Body of pancreas (tissue), 4 donors: ENCODE data around the gene PTP4A2. TPM values are rescaled to one million over a fixed set of nuclear protein-coding genes. Genes with fewer than 3 reads are reported as not detected.
"Not testable (repeated sequence)": the region's sequence is repeated elsewhere in the genome, so short reads cannot be mapped to it uniquely, and the experiment has no call there.

Experiments used
- ATAC-seq: fragments of 150-250 bp; one replicate; pipeline ENCODE4 v1.9.1; 2016
- DNase-seq, 4 donors: peaks; one replicate each; pipeline ENCODE4 v3.0.0-alpha.2; 2019
- H3K27ac ChIP-seq, 4 donors: fragments of 200-600 bp; sonication (generic); 1 replicate in 3 of 4; 2 replicates in 1 of 4; pipeline versions ENCODE4 v1.5.1 to v1.6.1; 2016 to 2019; ENCODE audit warnings: mild to moderate bottlenecking in 1 of 4, mixed read lengths in 1 of 4, moderate library complexity in 1 of 4
- H3K27me3 ChIP-seq, 2 donors: fragments of 200-600 bp; sonication (generic); one replicate each; pipeline ENCODE4 v1.6.0; 2016; ENCODE audit warnings: mild to moderate bottlenecking in 1 of 2
- H3K36me3 ChIP-seq, 2 donors: fragments of 200-600 bp; sonication (generic); replicated peaks in 1 of 2; 2 replicates each; pipeline ENCODE4 v1.5.1; 2016; ENCODE audit warnings: low read depth in 2 of 2; ENCODE audit not compliant: insufficient read depth in 1 of 2
- H3K4me1 ChIP-seq: fragments of 200-600 bp; sonication (generic); one replicate; pipeline ENCODE4 v1.6.0; 2016
- H3K4me3 ChIP-seq, 2 donors: fragments of 200-600 bp; sonication (generic); 1 replicate in 1 of 2; 2 replicates in 1 of 2; pipeline ENCODE4 v1.5.1; 2016 to 2019
- H3K9me3 ChIP-seq, 3 donors: fragments of 200-600 bp; sonication (generic); 1 replicate in 2 of 3; 2 replicates in 1 of 3; pipeline ENCODE4 v1.5.1; 2016
- CTCF ChIP-seq, 7 experiments: fragments of 450-650 bp in 4 of 7; fragments of 200-600 bp in 3 of 7; sonication (generic) in 3 of 7; IDR thresholded peaks; one replicate each; pipeline ENCODE4 v1.5.1; 2016 to 2019; ENCODE audit warnings: antibody characterized with exemption in 7 of 7
- POLR2A ChIP-seq, 3 donors: fragments of 450-650 bp; IDR thresholded peaks; one replicate each; pipeline ENCODE4 v1.6.1; 2016; ENCODE audit warnings: antibody characterized with exemption in 3 of 3, mild to moderate bottlenecking in 2 of 3
- WGBS, 2 donors: methylation state at CpG; one replicate each; pipeline ENCODE4 v1.1.5; 2017; 5-methylcytosine and 5-hydroxymethylcytosine counted together
- intact Hi-C: fragments of 100-400 bp; cut with DNase I; formaldehyde crosslinking; loops from one replicate; pipeline ENCODE4 v1.15.1; 2023
- total RNA-seq, 2 donors: library from RNA; depleted of rRNA; stranded (reverse); fragments of >200 nt; gene quantifications; one replicate each; pipeline ENCODE4 v1.1.0, GENCODE V29; 2016

PTP4A2 gene
- total RNA-seq, 2 donors from 2014 or later = 79.6 to 103 TPM

DNA sequence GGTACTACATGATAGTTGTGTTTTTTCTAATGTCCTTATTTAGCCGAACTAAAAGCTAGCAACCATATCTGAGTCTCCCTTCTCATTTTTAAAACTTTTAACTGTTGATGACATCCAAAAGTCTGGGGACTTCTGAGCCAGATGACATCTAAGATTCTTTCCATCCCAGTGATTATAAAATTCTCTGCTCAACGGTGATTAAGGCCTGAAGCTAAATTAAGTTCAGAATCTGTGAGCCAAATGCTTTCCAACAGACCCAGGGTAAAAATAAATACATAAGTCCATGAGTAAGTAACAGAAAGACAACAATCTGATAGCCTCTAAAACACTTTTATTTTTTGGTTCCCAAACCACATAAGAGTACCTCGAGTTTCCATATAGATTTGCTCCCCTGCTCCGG, 13.1 kb upstream of the PTP4A2 start:
- Histone ChIP-seq H3K36me3 (no peaks in the 10 kb centered on the region), H3K27me3 (no peaks in the 10 kb centered on the region), H3K27ac (no peak overlapping the region), H3K9me3 (no peaks in the 10 kb centered on the region), H3K4me3 (no peak overlapping the region), H3K4me1 (peaks cover 17% of the 10 kb centered on the region)
- intact Hi-C loops = no loop called here
- no peak for TF ChIP-seq POLR2A (IDR thresholded peaks at IDR 0.05)
- DNase-seq (no peak), ATAC-seq (no peak)
- WGBS, 2 donors = 77 to 79% methylated on average over 4 of the region's 4 CpGs

DNA sequence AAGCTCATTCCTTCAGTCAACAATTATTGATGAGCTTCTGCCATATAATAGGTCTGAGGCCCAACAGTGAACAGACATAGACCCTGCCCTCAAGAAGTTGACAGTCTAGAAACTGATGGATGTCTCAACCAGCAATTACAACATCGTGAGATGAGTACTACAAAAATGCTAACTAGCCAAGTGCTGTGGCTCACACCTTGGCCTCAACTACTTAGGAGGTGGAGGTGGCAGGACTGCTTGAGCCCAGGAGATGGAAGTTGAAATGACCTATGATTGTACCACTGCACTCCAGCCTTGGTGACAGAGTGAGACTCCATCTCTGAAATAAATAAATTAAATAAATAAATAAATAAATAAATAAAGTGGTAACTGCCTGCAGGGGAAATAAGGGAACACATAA, 11.7 kb upstream of the PTP4A2 start:
- WGBS, 2 donors = 91 to 100% methylated on average over 1 of the region's 1 CpG
- intact Hi-C loops = no loop called here

GRCh38 chr1:31945677-31946076, 7.5 kb upstream of the PTP4A2 start:
- DNase-seq, H3K27me3 ChIP-seq, intact Hi-C loops, H3K27ac ChIP-seq, ATAC-seq, H3K4me3 ChIP-seq, H3K9me3 ChIP-seq, H3K36me3 ChIP-seq, H3K4me1 ChIP-seq: not testable (repeated sequence)
- 94 to 95% methylated on average over 8 to 10 of the region's 10 CpGs for WGBS, 2 donors

More for the DNA sequence above, 11.7 kb upstream of the PTP4A2 start:
- no peak for TF ChIP-seq CTCF (IDR thresholded peaks at IDR 0.05)
- no peak for TF ChIP-seq POLR2A (IDR thresholded peaks at IDR 0.05)
- H3K27me3 ChIP-seq = no peaks in the 10 kb centered on the region
- ATAC-seq (no peak), DNase-seq (no peak)
- H3K36me3 ChIP-seq = no peaks in the 10 kb centered on the region
- H3K4me3 ChIP-seq = no peak overlapping the region
- H3K4me1 ChIP-seq = peaks cover 5% of the 10 kb centered on the region
- no peaks in the 10 kb centered on the region for H3K9me3 ChIP-seq
- no peak overlapping the region for H3K27ac ChIP-seq

DNA sequence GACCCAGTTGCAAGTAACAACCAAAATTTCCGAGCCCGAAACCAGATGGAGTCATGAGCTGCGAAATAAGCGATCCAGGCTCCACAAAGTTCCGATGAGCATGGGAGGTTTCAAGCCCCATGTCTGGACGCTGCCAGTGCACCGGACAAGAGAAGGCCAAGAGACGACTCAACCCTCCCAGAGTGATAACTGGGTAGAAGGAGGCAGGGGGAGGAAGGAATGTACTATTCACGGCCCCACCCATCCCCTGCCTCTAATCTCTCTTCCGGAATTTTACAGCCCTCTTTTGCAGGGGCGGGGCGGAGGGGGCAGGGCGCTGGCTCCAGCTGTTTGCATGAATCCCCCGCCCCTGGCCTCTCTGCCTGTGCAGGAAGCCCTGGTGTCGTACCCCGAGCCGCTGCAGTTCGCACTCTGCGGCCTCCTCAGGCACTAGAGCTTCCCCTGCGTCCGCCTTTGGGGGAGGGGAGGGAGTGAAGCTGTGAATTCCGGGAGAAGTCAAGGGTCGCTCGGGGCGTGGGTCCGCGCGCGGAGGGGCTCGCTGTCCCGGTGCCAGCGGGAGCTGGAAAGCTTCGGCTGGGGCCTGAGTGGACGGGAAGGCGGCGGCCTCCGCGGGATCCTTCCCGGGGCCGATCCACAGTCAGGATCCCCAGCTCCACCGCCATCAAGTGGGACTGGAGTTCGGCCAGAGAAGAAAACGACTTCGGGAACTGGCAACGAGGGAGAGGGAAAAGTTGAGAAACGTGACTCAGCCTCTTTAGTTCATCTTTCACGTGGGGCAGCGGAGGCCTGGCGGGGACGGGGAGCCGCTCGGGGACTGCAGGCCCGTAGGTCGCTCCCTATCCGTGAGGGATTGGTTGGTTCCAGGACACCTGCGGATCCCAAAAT, 6.3 kb upstream of the PTP4A2 start:
- no peaks in the 10 kb centered on the region for H3K36me3 ChIP-seq
- TF ChIP-seq CTCF (IDR thresholded peaks at IDR 0.05) (no peak), POLR2A (IDR thresholded peaks at IDR 0.05) (peak; percentile 11 to 60 (median 53))

GRCh38 chr1:31943546-31944184, 5.5 kb upstream of the PTP4A2 start:
- TF ChIP-seq CTCF (IDR thresholded peaks at IDR 0.05) (no peak), POLR2A (IDR thresholded peaks at IDR 0.05) (no peak)
- H3K27me3 ChIP-seq = no peaks in the 10 kb centered on the region
- peaks cover 26% of the 10 kb centered on the region for H3K4me1 ChIP-seq
- no peak overlapping the region for H3K4me3 ChIP-seq
- 54 to 97% methylated on average over 3 of the region's 3 CpGs for WGBS, 2 donors
- H3K36me3 ChIP-seq = no peaks in the 10 kb centered on the region
- DNase-seq (no peak), ATAC-seq (no peak)
- H3K27ac ChIP-seq = peak overlapping the region; percentile 71 to 98 (median 78)
- H3K9me3 ChIP-seq = no peaks in the 10 kb centered on the region
- intact Hi-C loops = no loop called here

More for the DNA sequence above, 6.3 kb upstream of the PTP4A2 start:
- no peaks in the 10 kb centered on the region for H3K9me3 ChIP-seq
- intact Hi-C loops = no loop called here
- DNase-seq (peak; percentile 52 to 86 (median 66)), ATAC-seq (peak; percentile 54)
- H3K4me1 ChIP-seq = peaks cover 18% of the 10 kb centered on the region
- no peaks in the 10 kb centered on the region for H3K27me3 ChIP-seq
- peak overlapping the region; percentile 71 to 98 (median 78) for H3K27ac ChIP-seq
- no peak overlapping the region for H3K4me3 ChIP-seq
- 36 to 66% methylated on average over 47 to 56 of the region's 56 CpGs for WGBS, 2 donors

DNA sequence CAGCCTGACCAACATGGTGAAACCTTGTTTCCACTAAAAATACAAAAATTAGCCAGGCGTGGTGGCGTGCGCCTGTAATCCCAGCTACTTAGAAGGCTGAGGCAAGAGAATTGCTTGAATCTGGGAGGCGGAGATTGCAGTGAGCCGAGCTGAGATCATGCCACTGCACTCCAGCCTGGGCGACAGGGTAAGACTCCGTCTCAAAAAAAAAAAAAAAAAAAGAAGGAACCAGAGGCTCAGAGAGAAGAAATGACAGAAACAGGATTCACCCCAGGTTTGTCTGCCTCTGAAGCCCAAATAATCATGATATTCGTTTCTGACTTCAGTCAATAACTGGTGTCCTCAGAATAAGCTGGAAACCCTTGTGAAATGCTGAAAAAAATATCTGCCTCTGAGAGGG, 3.9 kb upstream of the PTP4A2 start:
- H3K36me3 ChIP-seq, H3K9me3 ChIP-seq, DNase-seq, H3K4me3 ChIP-seq, H3K27me3 ChIP-seq, ATAC-seq, intact Hi-C loops: not testable (repeated sequence)
- Histone ChIP-seq H3K4me1 (peaks cover 29% of the 10 kb centered on the region), H3K27ac (peak overlapping the region in 3 of 4 donors; percentile 50 to 98 (median 58))
- 67 to 81% methylated on average over 8 of the region's 8 CpGs for WGBS, 2 donors
